ENCODE measurements around the gene OR2B6.
"Not testable (repeated sequence)": the region's sequence is repeated elsewhere in the genome, so short reads cannot be mapped to it uniquely, and the experiment has no call there.

- not testable (repeated sequence) for TF ChIP-seq RAD21 (conservative IDR thresholded peaks at IDR 0.05 in 1 of 2, IDR thresholded peaks at IDR 0.05 in 1 of 2); KDM1A (IDR thresholded peaks at IDR 0.05; ENCODE audit: low read depth); POLR2AphosphoS2 (conservative IDR thresholded peaks at IDR 0.05; ENCODE audit: low read length); CTCF (IDR thresholded peaks at IDR 0.05); E2F6 (IDR thresholded peaks at IDR 0.05; ENCODE audit: borderline replicate concordance, low read depth); CBX8 (IDR thresholded peaks at IDR 0.05); PBX3 (IDR thresholded peaks at IDR 0.05); BCL3 (IDR thresholded peaks at IDR 0.05); NR3C1 (IDR thresholded peaks at IDR 0.05); ZFP36 (IDR thresholded peaks at IDR 0.05; ENCODE audit: borderline replicate concordance, partially characterized antibody); ZNF302 (CRISPR knock-in tag; IDR thresholded peaks at IDR 0.05)
Observed at GRCh38 chr6:27928041-27928440, 29.0 kb upstream of the OR2B6 start.

Data from A549 (cell line).